Mucosa of gallbladder (tissue), 1 donor: Measurements from ENCODE around the gene POLG2. TPM values are rescaled to one million over a fixed set of nuclear protein-coding genes. Genes with fewer than 3 reads are reported as not detected.
"Not testable (repeated sequence)": the region's sequence is repeated elsewhere in the genome, so short reads cannot be mapped to it uniquely, and the experiment has no call there.

Source experiments
- DNase-seq: peaks from one replicate; pipeline ENCODE4 v3.0.0-alpha.2; 2020; ENCODE audit warnings: low spot score
- total RNA-seq: library from RNA; stranded (reverse); gene quantifications from one replicate; pipeline ENCODE4 v1.2.1, GENCODE V29; 2021
- donor health status: DM: no; HTN: no; CAD: no.

POLG2 gene
- total RNA-seq, 1 donor from 2014 or later, result 16.9 TPM

DNA sequence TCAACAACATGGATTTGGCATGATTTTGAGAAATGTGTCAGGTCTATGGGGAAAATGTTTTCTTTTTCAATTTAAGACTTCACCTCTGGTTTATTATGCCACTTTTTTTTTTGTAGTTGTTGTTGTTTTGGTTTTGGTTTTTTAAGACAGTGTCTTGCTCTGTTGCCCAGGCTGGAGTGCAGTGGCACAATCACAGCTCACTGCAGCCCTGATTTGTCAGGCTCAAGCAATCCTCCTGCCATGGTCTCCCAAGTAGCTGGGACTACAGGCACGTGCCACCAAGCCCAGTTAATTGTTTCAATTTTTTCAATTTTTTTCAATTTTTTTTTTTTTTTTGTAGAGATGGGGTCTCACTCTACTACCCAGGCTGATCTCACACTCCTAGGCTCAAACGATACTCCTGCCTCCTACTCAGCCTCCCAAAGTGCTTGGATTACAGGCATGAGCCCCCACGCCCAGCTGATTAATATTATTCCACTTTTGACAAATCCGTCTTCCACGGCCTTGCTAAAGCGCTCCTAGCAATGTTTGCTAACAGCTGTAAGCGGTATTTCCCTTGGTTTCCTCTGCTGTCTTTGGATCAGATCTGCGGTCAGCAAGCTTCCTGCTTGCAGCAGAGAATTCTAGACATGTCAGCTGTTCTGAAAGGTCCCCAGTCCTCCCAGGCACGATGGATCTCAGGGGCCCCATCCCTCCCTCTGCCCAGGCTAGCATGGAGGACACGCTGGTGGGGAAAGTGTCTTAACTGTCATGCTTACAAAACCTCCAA is 54.9 kb downstream of the POLG2 start:
- peak; percentile 35 for DNase-seq

DNA sequence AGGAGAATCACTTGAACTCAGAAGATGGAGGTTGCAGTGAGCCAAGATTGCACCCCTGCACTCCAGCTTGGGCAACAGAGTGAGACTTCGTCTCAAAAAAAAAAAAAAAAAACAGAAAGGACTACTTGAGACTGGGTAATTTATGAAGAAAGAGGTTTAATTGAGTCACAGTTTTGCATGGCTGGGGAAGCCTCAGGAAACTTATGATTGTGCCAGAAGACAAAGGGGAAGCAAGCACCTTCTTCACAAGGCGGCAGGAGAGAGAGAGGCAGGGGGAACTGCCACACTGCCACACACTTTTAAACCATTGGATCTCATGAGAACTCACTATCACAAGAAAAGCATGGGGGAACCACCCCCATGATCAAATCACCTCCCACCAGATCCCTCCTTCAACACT is 56.9 kb downstream of the POLG2 start:
- no peak for DNase-seq

DNA sequence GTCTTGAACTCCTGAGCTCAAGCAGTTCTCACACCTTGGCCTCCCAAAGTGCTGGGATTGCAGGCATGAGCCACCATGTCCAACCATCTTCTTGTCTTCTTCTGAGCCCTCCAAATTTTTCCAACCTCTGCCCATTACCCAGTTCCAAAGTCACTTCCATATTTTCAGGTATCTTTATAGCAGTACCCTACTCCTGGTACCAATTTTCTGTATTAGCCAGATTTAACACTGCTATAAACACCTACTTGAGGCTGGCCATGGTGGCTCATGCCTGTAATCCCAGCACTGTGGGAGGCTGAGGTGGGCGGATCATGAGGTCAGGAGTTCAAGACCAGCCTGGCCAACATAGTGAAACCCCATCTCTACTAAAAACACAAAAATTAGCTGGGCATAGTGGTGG is 57.3 kb downstream of the POLG2 start:
- DNase-seq, result not testable (repeated sequence)

DNA sequence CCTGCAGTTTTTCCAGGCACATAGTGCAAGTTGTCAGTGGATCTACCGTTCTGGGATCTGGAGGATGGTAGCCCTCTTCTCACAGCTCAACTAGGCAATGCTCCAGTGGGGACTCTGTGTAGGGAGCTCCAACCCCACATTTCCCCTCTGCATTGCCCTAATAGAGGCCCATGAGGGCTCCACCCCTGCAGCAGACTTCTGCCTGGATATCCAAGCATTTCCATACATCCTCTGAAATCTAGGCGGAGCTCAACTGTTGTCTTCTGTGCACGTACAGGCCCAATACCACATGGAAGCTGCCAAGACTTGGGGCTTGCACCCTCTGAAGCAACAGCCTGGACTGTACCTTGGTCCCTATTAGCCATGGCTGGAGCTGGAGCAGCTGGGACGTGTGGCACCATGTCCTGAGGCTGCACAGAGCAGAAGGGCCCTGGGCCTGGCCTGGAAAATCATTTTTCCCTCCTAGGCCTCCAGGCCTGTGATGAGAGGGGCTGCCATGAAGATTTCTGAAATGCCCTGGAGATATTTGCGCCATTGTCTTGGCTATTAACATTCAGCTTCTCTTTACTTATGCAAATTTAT is 58.8 kb downstream of the POLG2 start:
- no peak for DNase-seq

DNA sequence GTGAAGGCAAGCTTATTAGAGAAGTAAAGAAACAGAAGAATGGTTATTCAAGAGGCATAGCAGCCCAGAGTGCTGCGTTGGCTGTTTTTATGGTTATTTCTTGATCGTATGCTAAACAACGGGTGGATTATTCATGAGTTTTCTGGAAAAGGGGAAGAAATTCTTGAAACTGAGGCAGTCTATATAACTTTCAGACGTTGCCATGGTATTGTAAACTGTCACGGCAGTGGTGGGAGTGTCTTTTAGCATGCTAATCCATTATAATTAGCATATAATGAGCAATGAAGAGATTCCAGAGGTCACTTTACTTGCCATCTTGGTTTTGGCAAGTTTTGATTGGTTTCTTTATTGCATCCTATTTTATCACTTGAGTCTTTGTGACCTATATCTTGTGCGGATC is 65.3 kb downstream of the POLG2 start:
- DNase-seq, result no peak

DNA sequence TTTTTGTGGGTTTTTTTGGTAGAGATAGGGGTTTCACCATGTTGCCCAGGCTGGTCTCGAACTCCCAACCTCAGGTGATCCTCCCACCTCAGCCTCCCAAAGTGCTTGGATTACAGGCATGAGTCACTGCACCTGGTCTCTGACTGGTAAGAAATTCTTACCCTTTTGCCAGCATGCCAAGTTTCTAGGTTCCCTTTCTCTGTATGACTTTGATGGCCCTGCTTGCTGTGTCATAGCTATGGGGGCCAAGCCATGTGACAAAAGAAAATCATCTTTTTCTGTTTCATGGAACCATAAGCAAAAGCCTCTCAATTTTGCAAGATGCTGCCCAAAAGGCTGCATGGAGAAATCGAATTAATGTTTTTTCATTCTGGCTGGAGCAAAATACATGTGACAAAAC is 66.8 kb downstream of the POLG2 start:
- not testable (repeated sequence) for DNase-seq

DNA sequence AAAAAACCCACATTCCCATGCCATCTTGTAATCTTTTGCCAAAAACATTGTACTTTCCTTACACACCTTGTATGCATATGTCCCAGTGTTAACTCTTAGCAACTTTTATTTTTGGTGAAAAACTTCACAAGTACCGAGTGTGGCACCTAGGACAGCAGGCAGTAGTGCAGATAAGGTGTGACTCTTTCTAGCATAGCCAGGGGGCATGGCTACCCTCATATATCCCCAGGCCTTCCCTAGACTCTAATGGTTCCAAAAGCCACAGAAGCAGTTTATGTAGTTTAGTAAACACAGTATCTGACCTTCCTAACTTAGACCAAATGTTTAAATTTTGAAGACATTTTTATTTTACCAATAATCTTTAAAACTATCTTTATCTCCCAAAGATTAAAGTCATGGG is 68.4 kb downstream of the POLG2 start:
- DNase-seq, result no peak

Other genes with a start within 250 kb of the POLG2 start
- gene TEX2, start 233.8 kb downstream of the POLG2 start, total RNA-seq, result 74.9 TPM
- gene PECAM1, start 106.2 kb downstream of the POLG2 start, total RNA-seq, result 113 TPM
- gene MILR1, start 47.9 kb downstream of the POLG2 start, total RNA-seq, result 8.3 TPM
- 815 TPM for gene DDX5, start 9.2 kb upstream of the POLG2 start, total RNA-seq
- 29.7 TPM for gene CEP95, start 9.9 kb upstream of the POLG2 start, total RNA-seq
- 22.2 TPM for gene SMURF2, start 165.3 kb upstream of the POLG2 start, total RNA-seq